ENCODE results near the gene ADAMTS3.

DNA sequence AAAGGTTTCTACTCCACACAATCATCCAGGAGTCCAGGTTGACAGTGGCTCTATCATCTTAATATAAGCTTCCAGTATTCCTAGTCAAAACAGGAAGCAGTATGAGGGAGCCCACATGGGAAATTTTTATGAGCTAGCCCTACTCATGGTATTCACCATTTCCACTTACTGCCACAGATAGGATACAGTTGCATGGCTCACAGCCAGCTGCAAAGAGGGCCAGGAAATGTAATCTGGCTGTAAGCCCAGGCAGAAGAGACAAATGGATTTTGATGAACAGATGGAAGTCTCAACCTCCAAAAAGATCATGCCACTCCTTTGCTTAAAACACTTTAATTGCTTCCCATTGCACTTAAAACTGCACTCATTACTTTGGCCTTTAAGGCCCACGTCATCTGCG is 150.6 kb downstream of the ADAMTS3 start:
- TF ChIP-seq, protein P1, sequence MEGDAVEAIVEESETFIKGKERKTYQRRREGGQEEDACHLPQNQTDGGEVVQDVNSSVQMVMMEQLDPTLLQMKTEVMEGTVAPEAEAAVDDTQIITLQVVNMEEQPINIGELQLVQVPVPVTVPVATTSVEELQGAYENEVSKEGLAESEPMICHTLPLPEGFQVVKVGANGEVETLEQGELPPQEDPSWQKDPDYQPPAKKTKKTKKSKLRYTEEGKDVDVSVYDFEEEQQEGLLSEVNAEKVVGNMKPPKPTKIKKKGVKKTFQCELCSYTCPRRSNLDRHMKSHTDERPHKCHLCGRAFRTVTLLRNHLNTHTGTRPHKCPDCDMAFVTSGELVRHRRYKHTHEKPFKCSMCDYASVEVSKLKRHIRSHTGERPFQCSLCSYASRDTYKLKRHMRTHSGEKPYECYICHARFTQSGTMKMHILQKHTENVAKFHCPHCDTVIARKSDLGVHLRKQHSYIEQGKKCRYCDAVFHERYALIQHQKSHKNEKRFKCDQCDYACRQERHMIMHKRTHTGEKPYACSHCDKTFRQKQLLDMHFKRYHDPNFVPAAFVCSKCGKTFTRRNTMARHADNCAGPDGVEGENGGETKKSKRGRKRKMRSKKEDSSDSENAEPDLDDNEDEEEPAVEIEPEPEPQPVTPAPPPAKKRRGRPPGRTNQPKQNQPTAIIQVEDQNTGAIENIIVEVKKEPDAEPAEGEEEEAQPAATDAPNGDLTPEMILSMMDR (IDR thresholded peaks at IDR 0.05) = no peak
- no peak for TF ChIP-seq POLR2A (IDR thresholded peaks at IDR 0.05)
